Hypothalamus (tissue), 51 donors: Measurements from ENCODE around the gene WFDC10A.
"Not testable (repeated sequence)": the region's sequence is repeated elsewhere in the genome, so short reads cannot be mapped to it uniquely, and the experiment has no call there.

Source experiments
- DNase-seq, 51 donors: peaks; one replicate each; lab custom pipeline; 2025; lab: John Stamatoyannopoulos, UW

The WFDC10A gene

GRCh38 chr20:45629496-45630100 is at the start of gene WFDC10A:
Gene WFDC10A, plus strand, starts transcription at chr20:45629739. Its CDS starts 75 bp downstream, at chr20:45629814.
- peak in 4 of 51 donors; percentile 1 to 3 (median 1) for DNase-seq

- DNase-seq: no peak
These were observed 47.8 kb upstream of the WFDC10A start for GRCh38 chr20:45581702-45582101.

- DNase-seq: no peak
These were observed 46.0 kb upstream of the WFDC10A start for GRCh38 chr20:45583502-45583901.

- DNase-seq: not testable (repeated sequence)
These were observed 45.2 kb upstream of the WFDC10A start for GRCh38 chr20:45584294-45584693.

GRCh38 chr20:45585986-45586385 is 43.6 kb upstream of the WFDC10A start:
- not testable (repeated sequence) for DNase-seq

GRCh38 chr20:45588800-45589199 is 40.7 kb upstream of the WFDC10A start:
- no peak for DNase-seq

GRCh38 chr20:45589725-45590124 is 39.8 kb upstream of the WFDC10A start:
- no peak for DNase-seq

- DNase-seq: peak in 1 of 51 donors; percentile 2
These were observed 36.9 kb upstream of the WFDC10A start for GRCh38 chr20:45592574-45593189.

- no peak for DNase-seq
These were observed 36.0 kb upstream of the WFDC10A start for GRCh38 chr20:45593498-45593897.

GRCh38 chr20:45595235-45595634 is 34.3 kb upstream of the WFDC10A start:
- no peak for DNase-seq

- DNase-seq: no peak
These were observed 21.7 kb upstream of the WFDC10A start for GRCh38 chr20:45607810-45608209.

- no peak for DNase-seq
These were observed 18.5 kb upstream of the WFDC10A start for GRCh38 chr20:45611054-45611453.

- DNase-seq: no peak
These were observed 17.2 kb upstream of the WFDC10A start for GRCh38 chr20:45612314-45612713.

- no peak for DNase-seq
These were observed 11.9 kb upstream of the WFDC10A start for GRCh38 chr20:45617591-45617990.

- no peak for DNase-seq
These were observed 7.9 kb upstream of the WFDC10A start for GRCh38 chr20:45621593-45621992.

- DNase-seq: no peak
These were observed 3.0 kb upstream of the WFDC10A start for GRCh38 chr20:45626540-45626939.

GRCh38 chr20:45630371-45630770 is 832 bp downstream of the WFDC10A start:
- DNase-seq: no peak

- no peak for DNase-seq
These were observed 1.6 kb downstream of the WFDC10A start, which contains the start of gene WFDC9 for GRCh38 chr20:45631184-45631583. Gene WFDC9, minus strand, starts transcription at chr20:45631284. Its CDS starts 21,103 bp downstream, at chr20:45610181.

GRCh38 chr20:45636513-45636912 is 7.0 kb downstream of the WFDC10A start:
- no peak for DNase-seq

- no peak for DNase-seq
These were observed 10.1 kb downstream of the WFDC10A start for GRCh38 chr20:45639687-45640086.

GRCh38 chr20:45641076-45641475 is 11.5 kb downstream of the WFDC10A start:
- DNase-seq: not testable (repeated sequence)

GRCh38 chr20:45645869-45646268 is 16.3 kb downstream of the WFDC10A start:
- DNase-seq: not testable (repeated sequence)
